GM10248 (cell line): Measurements from ENCODE around the gene SLC44A4.
"Not testable (repeated sequence)": the region's sequence is repeated elsewhere in the genome, so short reads cannot be mapped to it uniquely, and the experiment has no call there.

ENCODE experiments used
- CTCF ChIA-PET: fragments of 300-600 bp; sonication (Branson Sonifier 250); formaldehyde crosslinking; extraction: SDS; loops from one replicate; lab custom pipeline; 2021; ENCODE audit warnings: antibody characterized with exemption; lab: Yijun Ruan, JAX
- POLR2A ChIA-PET: fragments of 350-650 bp; sonication (Branson Sonifier 250); formaldehyde crosslinking; extraction: SDS; loops from one replicate; lab custom pipeline; 2020; ENCODE audit warnings: antibody characterized with exemption; lab: Yijun Ruan, JAX
- DNase-seq: peaks from one replicate; pipeline ENCODE4 v3.0.0; 2012; ENCODE audit errors: extremely low spot score
- CTCF ChIP-seq: IDR thresholded peaks from 2 replicates; pipeline ENCODE4 v1.5.1; 2012; ENCODE audit warnings: mild to moderate bottlenecking, low read depth; ENCODE audit errors: extremely low read depth, missing control alignments, control extremely low read depth

The SLC44A4 gene

GRCh38 chr6:31864818-31865204 lies 14.0 kb downstream of the SLC44A4 start:
- no peak for DNase-seq
- POLR2A ChIA-PET, result no interaction called here
- no peak for TF ChIP-seq CTCF
- CTCF ChIA-PET, result interaction anchor here (0.9 to 2.7 kb wide), 6 partner anchors 8 to 95 kb away, joined by 3 to 11 read pairs (median 4); no protein-coding TSS in a partner anchor

GRCh38 chr6:31864123-31864562 lies 14.7 kb downstream of the SLC44A4 start:
- CTCF ChIA-PET, result interaction anchor here (0.8 to 2.7 kb wide), 11 partner anchors 9 to 179 kb away, joined by 3 to 11 read pairs (median 3); partner anchors contain the start of gene LSM2
- POLR2A ChIA-PET, result interaction anchor here (0.6 to 1.9 kb wide), 2 partner anchors 28 to 34 kb away, joined by 3 to 30 read pairs; no protein-coding TSS in a partner anchor
- not testable (repeated sequence) for DNase-seq

GRCh38 chr6:31862344-31863235 lies 16.2 kb downstream of the SLC44A4 start, which contains the start of gene NEU1:
NEU1 (minus strand) TSS chr6:31862821; CDS start chr6:31862776, 45 bp downstream.
- POLR2A ChIA-PET, result interaction anchor here (0.6 to 1.9 kb wide), 23 partner anchors 10 to 1195 kb away, joined by 3 to 30 read pairs (median 4); partner anchors contain the start of genes ATP6V1G2, DDX39B, EHMT2 and HSPA1B
- peak; percentile 100 for DNase-seq
- TF ChIP-seq CTCF, result no peak
- CTCF ChIA-PET, result interaction anchor here (0.9 to 1.5 kb wide), 10 partner anchors 10 to 211 kb away, joined by 3 to 6 read pairs (median 4); partner anchors contain the start of genes BAG6, LSM2 and LY6G5C

GRCh38 chr6:31861919-31862343 lies 16.9 kb downstream of the SLC44A4 start:
- DNase-seq, result no peak
- no peak for TF ChIP-seq CTCF
- ChIA-PET CTCF (interaction anchor here (1.1 kb wide), 1 partner anchor 210 kb away, joined by 3 read pairs; the partner anchor contains the start of gene BAG6), POLR2A (interaction anchor here (1.1 to 1.6 kb wide), 5 partner anchors 9 to 59 kb away, joined by 3 to 9 read pairs (median 5); partner anchors contain the start of gene EHMT2)

- ChIA-PET POLR2A (no interaction called here), CTCF (no interaction called here)
- no peak for TF ChIP-seq CTCF
- DNase-seq, result no peak
Observed at GRCh38 chr6:31861150-31861549, 17.6 kb downstream of the SLC44A4 start.

- ChIA-PET CTCF (no interaction called here), POLR2A (interaction anchor here (0.8 to 1.3 kb wide), 2 partner anchors 15 to 21 kb away, joined by 4 read pairs; no protein-coding TSS in a partner anchor)
Observed at GRCh38 chr6:31860349-31860748, 18.4 kb downstream of the SLC44A4 start.

More at GRCh38 chr6:31860349-31860748, 18.4 kb downstream of the SLC44A4 start:
- TF ChIP-seq CTCF, result no peak
- no peak for DNase-seq
